Hepatocyte (in vitro differentiated cells): ENCODE results near the gene SMARCC2.

Experiments
- EZH2 ChIP-seq: fragments of 200-600 bp; sonication (generic); IDR thresholded peaks from 2 replicates; pipeline ENCODE4 v1.6.1; 2016; ENCODE audit warnings: antibody characterized with exemption, mild to moderate bottlenecking, borderline replicate concordance
- EZH2phosphoT487 ChIP-seq: fragments of 200-600 bp; sonication (generic); IDR thresholded peaks from one replicate; pipeline ENCODE4 v1.6.1; 2018; ENCODE audit warnings: antibody characterized with exemption, mild to moderate bottlenecking, low read depth, moderate library complexity; ENCODE audit not compliant: unreplicated experiment, severe bottlenecking
- TF ChIP-seq, protein P1 (sequence below): fragments of 200-600 bp; sonication (generic); IDR thresholded peaks from 2 replicates; pipeline ENCODE4 v1.5.1; 2016; ENCODE audit warnings: antibody characterized with exemption, mild to moderate bottlenecking; ENCODE audit not compliant: poor library complexity

DNA sequence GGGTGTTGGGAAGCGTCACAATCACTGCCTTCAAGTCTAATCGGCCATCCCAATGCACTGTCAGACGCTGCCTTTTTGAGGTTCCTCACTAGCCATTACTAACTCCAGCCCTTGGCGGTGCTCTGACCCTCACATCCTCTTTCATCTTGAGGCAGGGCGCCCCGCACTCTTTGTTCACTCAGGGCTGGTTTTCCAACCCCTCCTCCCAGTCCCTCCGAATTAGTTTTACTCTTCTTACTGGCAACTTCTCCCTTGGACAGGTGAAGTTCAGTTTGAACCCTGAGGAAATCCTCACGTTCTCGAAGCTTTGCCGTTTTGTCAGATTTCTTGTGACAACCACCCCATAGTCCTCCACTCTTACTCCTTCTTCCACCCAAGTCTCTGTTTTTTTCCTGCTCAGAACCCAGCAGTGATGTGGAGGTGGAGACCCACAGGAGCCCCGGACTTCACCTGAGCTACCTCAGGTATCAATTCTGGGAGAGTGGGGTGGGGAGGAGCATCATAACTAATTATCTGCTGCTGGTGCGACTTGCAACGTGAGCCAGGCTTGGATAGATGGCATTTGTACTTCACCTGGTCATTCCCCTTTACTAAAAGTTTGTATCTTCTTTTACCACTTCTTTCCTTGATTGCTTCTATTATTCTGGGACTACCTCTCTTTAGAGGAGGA lies 70.5 kb downstream of the SMARCC2 start:
- TF ChIP-seq, protein P1, sequence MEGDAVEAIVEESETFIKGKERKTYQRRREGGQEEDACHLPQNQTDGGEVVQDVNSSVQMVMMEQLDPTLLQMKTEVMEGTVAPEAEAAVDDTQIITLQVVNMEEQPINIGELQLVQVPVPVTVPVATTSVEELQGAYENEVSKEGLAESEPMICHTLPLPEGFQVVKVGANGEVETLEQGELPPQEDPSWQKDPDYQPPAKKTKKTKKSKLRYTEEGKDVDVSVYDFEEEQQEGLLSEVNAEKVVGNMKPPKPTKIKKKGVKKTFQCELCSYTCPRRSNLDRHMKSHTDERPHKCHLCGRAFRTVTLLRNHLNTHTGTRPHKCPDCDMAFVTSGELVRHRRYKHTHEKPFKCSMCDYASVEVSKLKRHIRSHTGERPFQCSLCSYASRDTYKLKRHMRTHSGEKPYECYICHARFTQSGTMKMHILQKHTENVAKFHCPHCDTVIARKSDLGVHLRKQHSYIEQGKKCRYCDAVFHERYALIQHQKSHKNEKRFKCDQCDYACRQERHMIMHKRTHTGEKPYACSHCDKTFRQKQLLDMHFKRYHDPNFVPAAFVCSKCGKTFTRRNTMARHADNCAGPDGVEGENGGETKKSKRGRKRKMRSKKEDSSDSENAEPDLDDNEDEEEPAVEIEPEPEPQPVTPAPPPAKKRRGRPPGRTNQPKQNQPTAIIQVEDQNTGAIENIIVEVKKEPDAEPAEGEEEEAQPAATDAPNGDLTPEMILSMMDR: no peak
- TF ChIP-seq EZH2 (no peak), EZH2phosphoT487 (no peak)
